ENCODE measurements around the gene ADA. TPM values are rescaled to one million over a fixed set of nuclear protein-coding genes. Genes with fewer than 3 reads are reported as not detected.

The ADA gene
- total and polyA plus RNA-seq, 2 of the 13 experiments (the other 11 are each of a cell fraction or from before 2014, with no cell fraction given) = 2.5 to 11.3 TPM

- TF ChIP-seq ZFYVE20 (CRISPR knock-in tag; IDR thresholded peaks at IDR 0.05; ENCODE audit: borderline replicate concordance, low read depth) = no peak
- TF ChIP-seq ADNP (CRISPR knock-in tag; IDR thresholded peaks at IDR 0.05) = no peak
- no peak for TF ChIP-seq ZNF414 (CRISPR knock-in tag; IDR thresholded peaks at IDR 0.05)
- TF ChIP-seq PBX3 (CRISPR knock-in tag; IDR thresholded peaks at IDR 0.05; ENCODE audit: borderline replicate concordance) = no peak
- TF ChIP-seq ZNF776 (CRISPR knock-in tag; IDR thresholded peaks at IDR 0.05) = no peak
- no peak for TF ChIP-seq ZNF326 (CRISPR knock-in tag; IDR thresholded peaks at IDR 0.05; ENCODE audit: borderline replicate concordance)
- no peak for TF ChIP-seq ZBTB44 (CRISPR knock-in tag; IDR thresholded peaks at IDR 0.05)
- TF ChIP-seq ZNF7 (CRISPR knock-in tag; IDR thresholded peaks at IDR 0.05) = no peak
- no peak for TF ChIP-seq DZIP1 (CRISPR knock-in tag; IDR thresholded peaks at IDR 0.05)
- TF ChIP-seq KAT8 (CRISPR knock-in tag; IDR thresholded peaks at IDR 0.05) = peak; percentile 71
- TF ChIP-seq SALL2 (CRISPR knock-in tag; IDR thresholded peaks at IDR 0.05) = no peak
- no peak for TF ChIP-seq PHF20 (CRISPR knock-in tag; IDR thresholded peaks at IDR 0.05)
- no peak for TF ChIP-seq CAMTA2 (CRISPR knock-in tag; IDR thresholded peaks at IDR 0.05; ENCODE audit: borderline replicate concordance)
- no peak for TF ChIP-seq TAF15 (IDR thresholded peaks at IDR 0.05; ENCODE audit: low read depth, low read length, poor library complexity, severe bottlenecking)
- no peak for TF ChIP-seq DMTF1 (CRISPR knock-in tag; IDR thresholded peaks at IDR 0.05)
- no peak for TF ChIP-seq GMEB2 (CRISPR knock-in tag; IDR thresholded peaks at IDR 0.05; ENCODE audit: low read depth)
- no peak for TF ChIP-seq MZF1 (CRISPR knock-in tag; IDR thresholded peaks at IDR 0.05; ENCODE audit: borderline replicate concordance)
- TF ChIP-seq MEIS1 (CRISPR knock-in tag; IDR thresholded peaks at IDR 0.05; ENCODE audit: borderline replicate concordance) = no peak
Measured at GRCh38 chr20:44692932-44693480, 41.5 kb upstream of the ADA start (continued).

Measured in HepG2 (cell line).